Activated CD8-positive, alpha-beta memory T cell treated with anti-CD3 and anti-CD28 coated beads for 36 hours (primary cell): ENCODE measurements around the gene LRRFIP1. TPM values are rescaled to one million over a fixed set of nuclear protein-coding genes. Genes with fewer than 3 reads are reported as not detected.

Experiments
- CTCF ChIA-PET: fragments of 350-600 bp; sonication (Branson Sonifier 250); formaldehyde crosslinking; loops from one replicate; lab custom pipeline; 2021; ENCODE audit warnings: antibody characterized with exemption; lab: Charles Lee
- POLR2A ChIA-PET: fragments of 350-600 bp; sonication (Branson Sonifier 250); formaldehyde crosslinking; loops from one replicate; lab custom pipeline; 2021; ENCODE audit warnings: antibody characterized with exemption; lab: Charles Lee
- total RNA-seq, 2 experiments: library from RNA; stranded (reverse); gene quantifications; one replicate each; pipeline ENCODE4 v1.2.3, GENCODE V29; 2021

LRRFIP1 gene
- total RNA-seq, 2 experiments from 2014 or later = 203 to 210 TPM

DNA sequence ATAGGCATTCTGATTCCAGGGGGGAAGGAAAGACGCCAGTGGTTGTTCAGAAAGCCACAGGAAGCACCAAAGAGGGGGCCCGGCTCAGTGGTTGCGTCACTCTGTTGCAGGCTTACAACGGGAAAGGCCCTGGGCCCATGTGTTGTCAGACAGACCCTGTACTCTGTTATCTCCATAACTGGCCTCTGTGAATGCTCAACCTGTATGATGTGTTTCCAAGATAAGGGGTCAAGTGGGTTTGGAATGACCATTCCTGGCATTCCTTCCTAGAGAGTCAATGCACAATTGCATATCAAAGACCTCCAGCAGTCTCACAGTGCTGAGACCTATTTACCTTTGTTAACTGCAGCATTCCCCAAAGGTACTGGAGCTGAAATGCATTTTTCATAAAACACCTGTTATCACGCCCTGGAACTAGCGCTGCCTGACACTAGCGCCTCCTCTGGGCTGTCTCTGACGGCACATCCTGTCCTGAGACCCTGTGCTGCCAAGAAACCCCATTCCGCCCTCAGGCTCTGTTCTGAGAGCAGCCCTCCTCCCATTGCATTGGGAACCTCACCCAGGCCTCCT, 13.2 kb upstream of the LRRFIP1 start:
- ChIA-PET CTCF (interaction anchor here (1.1 kb wide), 1 partner anchor 10 kb away, joined by 3 read pairs; no protein-coding TSS in a partner anchor), POLR2A (no interaction called here)

DNA sequence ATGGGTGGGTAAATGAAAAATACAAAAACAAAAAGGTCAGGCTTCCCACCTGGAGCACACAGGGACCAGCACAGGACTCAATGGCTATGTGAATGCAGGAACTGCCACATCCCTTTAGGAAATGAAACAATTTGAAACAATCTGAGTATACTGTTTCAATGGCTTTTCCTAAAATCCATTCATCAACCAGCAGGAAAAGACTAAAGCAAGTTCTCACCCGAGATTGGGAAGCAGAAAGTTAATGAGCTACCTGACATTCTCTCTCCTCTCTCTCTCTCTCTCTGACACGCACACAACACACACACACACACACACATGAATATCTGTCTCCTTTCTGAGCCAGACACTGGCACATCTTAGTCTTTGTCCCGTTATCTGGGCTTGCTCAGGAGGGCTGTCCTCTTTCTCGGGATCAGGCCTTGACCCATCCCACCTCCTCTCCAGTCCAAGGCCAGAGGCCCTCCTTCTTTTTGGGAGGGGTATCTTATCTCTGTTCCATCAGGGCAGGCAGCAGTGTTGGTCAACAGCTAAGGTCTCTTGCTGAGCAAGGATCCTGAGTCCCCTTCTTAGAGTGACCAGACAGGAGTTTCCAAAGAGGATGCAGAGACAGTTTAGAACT, 11.6 kb upstream of the LRRFIP1 start:
- CTCF ChIA-PET = no interaction called here
- POLR2A ChIA-PET = interaction anchor here (0.6 kb wide), 1 partner anchor 19 kb away, joined by 3 read pairs; no protein-coding TSS in a partner anchor

DNA sequence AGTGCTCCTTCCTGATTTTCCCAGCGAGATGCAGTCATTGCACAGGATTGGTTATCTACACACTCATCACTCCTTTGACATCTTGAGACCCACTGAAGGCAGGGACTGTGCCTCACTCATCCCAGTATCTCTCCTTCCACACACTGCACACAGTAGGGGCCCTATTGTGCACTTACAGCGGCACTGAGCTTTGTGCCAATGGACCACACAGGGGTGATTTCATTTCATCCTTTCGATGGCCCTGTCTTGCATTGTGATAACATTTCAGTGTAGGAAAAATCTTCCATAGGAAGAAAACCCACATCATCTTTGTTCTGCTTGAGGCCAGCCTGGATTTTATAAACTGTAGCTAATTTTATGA, 11.0 kb upstream of the LRRFIP1 start:
- ChIA-PET POLR2A (interaction anchor here (0.6 kb wide), 2 partner anchors 18 to 623 kb away, joined by 3 read pairs; no protein-coding TSS in a partner anchor), CTCF (no interaction called here)

DNA sequence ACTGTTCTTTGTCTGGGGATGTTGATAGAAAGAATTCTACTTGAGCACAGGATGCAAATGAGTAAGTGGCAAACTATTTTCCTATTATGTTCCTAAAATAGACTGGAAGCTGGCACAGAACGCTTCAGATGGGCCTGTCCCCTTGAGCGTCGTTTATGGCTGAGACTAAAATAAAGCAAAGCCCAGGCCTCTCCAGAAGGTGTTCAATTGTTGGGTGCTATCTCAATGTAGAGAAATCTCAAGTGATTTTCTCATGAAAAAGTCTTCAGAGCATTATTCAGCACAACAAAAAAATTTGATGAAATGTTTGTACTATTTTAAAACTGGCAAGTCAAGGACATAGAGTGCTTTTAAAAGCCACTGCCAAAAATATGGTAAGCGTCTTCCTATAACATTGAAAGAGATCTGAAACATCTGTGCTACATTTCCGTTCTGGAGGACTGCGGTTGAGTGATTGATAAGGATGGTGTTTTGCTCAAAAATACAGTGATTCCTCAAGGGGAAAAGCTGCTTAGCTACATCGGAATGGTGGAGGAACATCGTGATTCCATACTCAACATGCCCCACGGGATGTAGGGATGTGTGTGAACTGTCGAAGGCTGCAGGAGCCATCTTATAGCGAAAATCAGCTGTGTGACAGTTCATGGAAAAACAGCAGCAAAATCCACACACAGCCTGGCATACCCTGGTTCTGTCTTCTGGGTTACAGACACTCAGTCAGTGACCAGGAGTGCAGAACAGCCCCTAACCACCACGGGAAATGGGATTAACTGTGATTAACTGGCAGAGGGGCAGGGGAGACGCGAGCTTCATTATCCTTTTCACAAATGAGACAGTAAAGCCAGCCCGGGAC, 10.4 kb upstream of the LRRFIP1 start:
- POLR2A ChIA-PET = interaction anchor here (0.6 kb wide), 1 partner anchor 622 kb away, joined by 3 read pairs; no protein-coding TSS in a partner anchor

DNA sequence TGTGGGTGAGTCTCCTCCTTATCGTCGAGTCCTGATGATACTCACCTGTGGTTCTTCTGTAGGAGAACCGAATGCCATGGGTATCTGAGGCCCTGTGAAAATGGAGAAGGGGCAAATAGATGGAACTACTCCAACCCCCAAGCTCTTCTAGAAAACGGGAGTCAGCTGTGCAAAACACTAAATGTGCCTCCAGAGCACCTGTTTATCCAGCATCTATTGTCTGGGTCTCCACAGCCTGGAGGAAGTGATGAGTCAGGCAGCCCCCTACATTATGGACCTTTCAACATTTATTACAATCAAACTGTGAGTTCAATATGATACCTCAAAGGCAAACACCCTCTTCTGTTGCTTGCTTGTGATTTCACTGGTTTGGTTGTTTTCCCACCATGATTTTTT, 9.8 kb upstream of the LRRFIP1 start:
- ChIA-PET CTCF (no interaction called here), POLR2A (no interaction called here)

More for the DNA sequence above, 10.4 kb upstream of the LRRFIP1 start:
- CTCF ChIA-PET = no interaction called here

DNA sequence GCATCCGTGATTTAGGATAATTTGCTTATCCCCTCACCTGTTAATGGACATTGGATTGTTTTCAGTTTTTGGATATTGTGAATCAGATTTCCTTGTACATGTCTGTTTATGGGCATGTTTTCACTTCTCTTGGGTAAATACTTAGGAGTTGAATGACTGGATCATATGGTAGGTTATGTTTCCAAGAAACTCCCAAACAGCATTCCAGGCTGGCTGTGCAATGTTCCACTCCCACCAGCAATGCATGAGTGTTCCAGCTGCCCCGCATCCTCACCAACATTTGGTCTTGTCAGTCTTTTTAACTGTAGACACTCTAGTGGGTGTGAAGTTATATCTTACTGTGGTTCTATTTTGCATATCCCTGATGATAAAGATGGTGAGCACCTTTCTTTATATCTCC, 8.9 kb upstream of the LRRFIP1 start:
- ChIA-PET CTCF (no interaction called here), POLR2A (no interaction called here)

DNA sequence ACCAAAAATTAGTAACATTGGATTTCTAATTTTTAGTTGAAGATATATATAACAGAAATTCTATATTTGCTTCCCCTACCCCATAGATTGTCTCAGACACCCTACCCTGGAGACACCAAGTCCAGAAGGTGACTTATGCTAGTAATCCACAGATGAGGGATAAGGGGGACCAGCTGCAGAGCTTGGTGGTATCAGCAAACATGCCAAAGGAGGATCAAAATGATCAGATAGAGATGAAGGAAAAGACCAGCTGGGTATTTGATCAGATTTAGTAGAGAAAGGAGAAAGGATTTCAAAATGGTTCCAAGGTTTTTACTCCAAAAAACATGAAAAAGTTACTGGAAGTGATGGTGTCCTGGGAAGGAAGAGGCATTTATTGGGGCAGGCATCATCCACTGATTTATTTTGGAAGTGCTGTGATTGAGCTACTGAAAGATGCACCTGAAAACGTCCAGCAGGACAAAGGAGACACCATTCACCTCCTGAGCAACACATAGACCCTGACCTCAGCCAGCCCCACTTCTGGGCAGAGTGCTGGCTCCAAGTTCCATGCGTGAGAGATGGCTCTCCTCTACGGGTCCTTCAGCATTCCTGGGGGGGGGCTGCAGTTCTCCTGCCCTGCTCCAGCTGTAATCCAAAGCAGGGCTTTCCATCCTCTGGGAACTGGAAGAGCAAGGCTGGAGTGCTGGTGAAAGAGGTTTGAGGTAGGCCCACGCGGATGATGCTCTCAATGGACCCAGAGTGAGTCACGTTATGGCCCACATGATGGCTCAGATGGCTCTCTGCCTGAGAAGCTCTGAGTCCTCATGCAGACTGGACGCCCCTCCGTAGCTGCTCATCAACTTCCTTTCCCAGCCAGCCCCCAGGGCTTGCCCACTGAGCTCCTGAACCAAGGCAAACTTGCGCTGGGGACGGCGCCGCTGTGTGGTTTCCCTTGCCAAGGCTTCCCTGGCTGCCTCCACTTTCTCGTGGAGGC, 3.7 kb upstream of the LRRFIP1 start:
- CTCF ChIA-PET = interaction anchor here (0.5 to 1.0 kb wide), 2 partner anchors 64 to 122 kb away, joined by 3 read pairs; no protein-coding TSS in a partner anchor
- POLR2A ChIA-PET = no interaction called here

DNA sequence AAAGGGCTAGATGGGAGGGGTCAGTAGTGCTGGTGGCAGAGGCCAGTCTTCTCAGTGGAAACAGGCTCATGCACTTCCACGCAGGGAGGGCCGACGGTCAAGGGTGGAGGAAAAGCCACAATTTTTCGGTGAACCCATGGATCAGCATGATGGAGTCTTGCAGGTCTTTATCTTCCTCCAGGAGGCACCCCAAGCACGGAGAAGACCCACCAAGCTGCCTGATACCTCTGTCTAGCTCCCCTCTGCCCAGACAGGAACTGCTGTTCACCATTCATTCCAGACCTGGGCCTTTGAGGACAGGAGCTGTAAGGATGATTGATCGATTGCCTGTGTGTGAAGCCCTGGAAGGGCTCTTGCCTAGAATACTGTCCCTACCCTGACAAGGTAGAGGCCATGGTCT, 2.8 kb upstream of the LRRFIP1 start:
- ChIA-PET POLR2A (no interaction called here), CTCF (interaction anchor here (1.0 kb wide), 1 partner anchor 121 kb away, joined by 3 read pairs; no protein-coding TSS in a partner anchor)

DNA sequence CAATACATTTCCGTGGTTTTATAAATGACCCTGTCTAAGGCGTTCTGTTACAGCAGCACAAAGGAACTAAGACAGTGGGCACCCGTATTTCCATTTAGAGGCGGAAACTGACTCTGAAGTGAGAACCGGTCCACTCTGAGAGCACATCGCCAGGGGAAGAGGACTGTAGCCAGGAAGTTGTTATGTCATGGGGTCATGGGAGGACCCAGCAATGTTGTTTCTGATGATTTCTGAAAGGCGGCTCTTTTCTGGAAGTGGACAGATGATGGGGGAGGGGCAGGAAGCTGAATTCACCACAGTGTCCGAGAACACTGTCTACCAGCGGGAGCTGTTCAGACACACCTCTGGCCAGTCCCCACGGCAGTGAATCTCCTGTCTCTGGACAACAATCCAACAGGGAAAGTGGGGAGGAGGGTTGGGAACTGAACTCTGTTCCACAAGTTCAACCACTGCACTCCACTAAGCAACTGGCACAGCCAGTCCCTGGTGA, 2.1 kb upstream of the LRRFIP1 start:
- POLR2A ChIA-PET = no interaction called here
- CTCF ChIA-PET = interaction anchor here (1.0 kb wide), 1 partner anchor 120 kb away, joined by 3 read pairs; no protein-coding TSS in a partner anchor

DNA sequence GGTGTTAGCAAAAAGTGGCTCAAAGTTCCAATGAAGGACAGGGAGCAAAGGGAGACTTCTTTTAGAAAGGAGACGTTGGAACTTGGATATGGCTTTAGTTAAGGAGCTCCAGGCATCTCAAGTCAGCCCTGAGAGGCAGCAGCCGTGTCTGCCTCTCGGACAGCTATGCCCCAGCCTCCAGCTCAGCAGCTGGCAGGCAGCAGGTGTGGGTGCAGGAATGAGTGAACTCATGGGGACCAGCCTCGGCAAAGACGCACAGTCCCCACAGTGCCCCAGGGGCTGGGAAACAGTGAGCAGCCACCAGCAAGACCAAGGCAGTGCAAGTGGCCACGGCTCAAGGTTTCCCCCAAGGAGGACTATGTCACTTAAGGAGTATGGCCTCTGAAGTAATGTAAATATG, 1.6 kb upstream of the LRRFIP1 start:
- POLR2A ChIA-PET = no interaction called here
- CTCF ChIA-PET = no interaction called here

DNA sequence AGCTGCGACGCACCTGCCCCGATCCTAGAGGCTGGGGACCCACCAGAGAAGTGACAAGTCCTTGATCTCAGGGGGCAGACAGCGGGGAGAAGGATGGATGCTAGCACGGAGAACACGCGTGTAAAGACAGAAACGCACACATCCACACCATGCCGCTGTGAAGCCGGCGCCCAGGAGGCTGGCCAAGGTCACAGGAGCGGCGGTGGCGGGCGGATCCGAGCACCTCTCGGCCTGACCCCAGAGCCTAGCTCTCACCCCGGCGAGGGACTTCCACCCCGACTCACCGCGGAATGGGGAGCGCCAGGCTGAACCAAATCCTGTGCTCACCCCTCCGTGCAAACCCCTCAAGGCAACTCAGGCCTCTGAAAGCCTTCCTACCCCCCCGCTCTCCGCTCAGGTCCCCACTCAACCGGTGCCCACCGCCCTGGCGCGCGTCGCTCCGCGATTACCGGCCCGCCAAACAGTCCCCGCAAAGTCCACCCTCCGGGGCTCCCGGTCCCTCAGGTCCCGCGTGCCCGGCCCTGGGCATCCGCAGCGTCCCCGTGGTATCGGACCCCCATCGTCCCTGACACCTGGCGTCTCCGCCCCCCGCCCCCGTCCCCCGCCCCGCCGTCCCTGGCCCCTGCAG, 460 bp upstream of the LRRFIP1 start:
- ChIA-PET POLR2A (no interaction called here), CTCF (no interaction called here)

DNA sequence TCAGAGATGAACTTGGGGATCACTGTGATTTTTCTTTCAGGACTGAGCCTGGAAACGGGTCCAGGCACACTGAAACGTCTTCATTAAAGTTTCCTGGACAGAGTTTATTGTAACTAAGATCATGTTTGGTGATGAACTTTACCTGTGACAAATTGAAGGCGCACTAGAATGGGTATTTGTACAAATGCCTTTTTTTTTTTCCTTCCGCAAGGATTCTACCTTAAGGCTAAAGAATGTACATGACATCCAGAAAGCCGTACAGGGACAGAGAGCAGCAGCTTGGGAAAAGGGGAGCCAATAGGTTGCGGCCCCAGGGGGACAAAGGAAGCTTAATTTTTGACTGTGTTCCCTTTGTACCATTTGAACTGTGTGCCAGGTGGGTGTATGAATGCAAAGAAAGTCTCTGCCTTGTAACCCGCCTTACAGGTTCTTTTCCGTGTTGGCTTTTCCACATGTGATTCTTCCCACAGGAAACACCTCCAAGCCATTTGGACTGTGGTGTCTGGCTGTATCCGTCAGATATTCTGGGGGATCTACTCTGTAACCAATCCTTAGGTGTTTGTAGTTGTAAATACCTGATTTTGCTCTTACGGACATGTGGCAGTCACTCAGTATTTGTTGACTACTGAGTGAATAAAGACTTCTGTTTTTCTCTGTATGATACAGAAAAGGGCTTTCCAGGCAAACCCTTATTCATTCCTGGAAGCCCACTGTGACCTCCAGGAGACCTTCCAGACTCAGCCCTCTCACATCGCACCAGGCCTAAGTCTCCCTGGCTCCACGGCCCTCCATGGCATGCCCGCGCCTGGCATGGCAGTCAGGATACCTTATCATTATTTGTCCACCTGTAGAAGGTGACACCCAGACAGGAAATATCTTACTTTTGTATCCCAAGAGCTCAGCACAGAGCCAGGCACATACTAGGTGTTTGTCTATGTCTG, 1.1 kb downstream of the LRRFIP1 start:
- CTCF ChIA-PET = no interaction called here
- POLR2A ChIA-PET = no interaction called here

DNA sequence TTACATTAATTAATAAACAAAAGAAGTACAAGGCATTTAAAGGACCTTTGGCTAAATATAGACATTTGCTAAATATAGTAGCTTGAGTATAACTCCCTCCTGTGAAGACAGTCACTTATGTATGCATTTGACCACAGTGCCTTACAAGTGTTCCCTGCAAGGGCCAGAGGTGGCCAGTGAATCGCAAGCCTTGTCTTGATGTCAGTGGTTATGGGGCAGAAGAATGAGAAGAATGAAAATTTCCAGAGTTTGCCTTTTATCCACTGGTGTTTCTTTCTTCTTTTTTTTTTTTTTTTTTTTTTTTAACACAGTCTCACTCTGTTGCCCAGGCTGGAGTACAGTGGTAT, 1.8 kb downstream of the LRRFIP1 start:
- POLR2A ChIA-PET = no interaction called here
- CTCF ChIA-PET = no interaction called here

DNA sequence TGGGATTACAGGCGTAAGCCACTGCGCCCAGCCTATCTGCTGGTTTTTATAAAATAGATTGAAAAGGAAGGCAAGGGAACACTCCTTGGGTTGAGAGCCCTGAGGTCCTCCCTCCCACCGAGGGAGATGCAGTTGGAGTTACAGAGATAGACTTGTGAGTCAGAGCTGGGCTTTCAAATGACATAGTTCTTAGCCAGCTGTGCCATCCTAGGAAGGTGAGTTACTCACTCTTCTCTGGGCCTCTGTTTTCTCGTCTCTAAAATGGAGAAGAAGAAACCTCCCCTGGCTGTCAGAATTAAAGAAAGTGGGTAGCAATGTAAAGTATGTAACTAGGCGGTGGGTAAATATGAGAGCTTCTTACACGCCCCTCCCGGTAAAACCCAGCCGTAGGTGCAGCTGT, 2.4 kb downstream of the LRRFIP1 start:
- ChIA-PET POLR2A (no interaction called here), CTCF (no interaction called here)

DNA sequence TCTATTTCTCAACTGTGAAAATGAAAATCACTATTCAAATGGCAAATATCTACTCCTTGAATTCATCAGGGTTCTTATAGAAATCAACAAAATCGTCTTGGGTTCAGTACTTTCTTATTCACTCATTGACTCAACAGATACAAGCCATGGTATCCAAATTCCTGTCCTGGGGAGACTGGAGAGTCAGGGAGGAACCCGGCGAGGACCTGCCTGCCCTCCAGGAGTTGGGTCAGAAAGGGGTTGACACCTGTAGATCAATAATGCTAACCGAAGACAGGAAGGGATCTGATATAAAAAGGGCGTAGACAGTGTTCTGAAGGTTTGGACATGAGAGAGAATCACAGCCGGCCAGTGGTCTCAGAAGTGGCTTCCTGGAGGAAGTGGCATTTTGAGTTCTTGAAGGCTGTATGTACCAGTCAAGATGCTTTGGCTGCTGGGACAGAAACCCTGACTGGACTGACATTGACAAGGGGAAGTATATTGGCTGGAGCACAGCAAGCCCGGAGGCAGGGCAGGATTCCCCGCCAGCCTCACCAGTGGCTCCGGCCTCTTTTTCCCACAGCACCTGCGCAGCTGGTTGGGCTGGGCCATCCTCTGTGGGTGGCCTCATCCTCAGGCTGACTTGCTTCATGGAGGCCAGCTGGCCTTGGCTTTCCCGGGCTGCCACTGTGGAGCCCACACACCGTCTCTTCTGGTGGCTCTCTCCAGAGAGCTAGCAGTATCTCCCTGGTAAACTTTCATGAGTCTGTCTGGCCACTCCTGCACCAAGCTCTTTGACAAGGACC, 3.0 kb downstream of the LRRFIP1 start:
- CTCF ChIA-PET = no interaction called here

DNA sequence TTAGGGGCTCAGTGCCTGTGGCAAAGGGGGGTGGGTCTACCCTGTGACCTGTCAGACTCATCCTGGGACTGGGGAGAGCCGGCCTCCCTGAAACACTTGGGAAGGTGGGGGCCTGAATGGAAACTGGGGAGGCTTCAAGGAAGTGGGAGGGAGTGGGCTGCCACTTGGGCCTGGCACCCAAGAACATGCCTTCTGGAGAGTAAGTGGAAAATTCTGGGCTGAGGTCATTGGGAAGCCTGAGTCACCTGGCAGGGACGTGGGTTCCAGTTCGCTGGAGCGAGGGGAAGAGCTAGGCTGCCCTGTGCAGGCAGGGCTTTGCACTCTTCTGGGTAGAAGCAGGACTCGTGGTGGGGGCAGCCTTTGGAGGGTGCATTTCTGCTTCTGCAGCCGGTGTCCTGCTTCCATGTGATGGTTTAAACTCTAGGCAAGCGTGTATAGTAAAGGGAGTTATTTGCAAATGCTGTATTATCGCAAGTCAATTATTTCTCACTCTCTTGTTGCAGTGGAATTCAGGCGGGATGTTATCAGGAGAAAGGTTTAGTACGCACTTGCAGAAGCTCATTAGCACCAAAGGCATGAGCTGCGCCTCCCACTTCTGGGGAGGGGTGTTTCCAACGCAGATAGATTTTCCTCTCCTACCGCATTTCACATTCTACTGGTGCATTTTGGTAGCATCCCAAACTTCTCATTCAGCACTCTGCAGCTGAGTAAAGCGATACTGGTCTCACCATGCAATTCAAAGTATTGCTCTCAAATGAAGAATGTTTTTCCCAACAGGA, 3.8 kb downstream of the LRRFIP1 start:
- ChIA-PET CTCF (no interaction called here), POLR2A (no interaction called here)

More for the DNA sequence above, 3.0 kb downstream of the LRRFIP1 start:
- POLR2A ChIA-PET = no interaction called here
